Measurements from ENCODE around the gene CYP1B1. TPM values are rescaled to one million over a fixed set of nuclear protein-coding genes. Genes with fewer than 3 reads are reported as not detected.

Gene CYP1B1
- total RNA-seq, 4 donors from 2014 or later: 10.4 to 42.2 (median 18.4) TPM

DNA sequence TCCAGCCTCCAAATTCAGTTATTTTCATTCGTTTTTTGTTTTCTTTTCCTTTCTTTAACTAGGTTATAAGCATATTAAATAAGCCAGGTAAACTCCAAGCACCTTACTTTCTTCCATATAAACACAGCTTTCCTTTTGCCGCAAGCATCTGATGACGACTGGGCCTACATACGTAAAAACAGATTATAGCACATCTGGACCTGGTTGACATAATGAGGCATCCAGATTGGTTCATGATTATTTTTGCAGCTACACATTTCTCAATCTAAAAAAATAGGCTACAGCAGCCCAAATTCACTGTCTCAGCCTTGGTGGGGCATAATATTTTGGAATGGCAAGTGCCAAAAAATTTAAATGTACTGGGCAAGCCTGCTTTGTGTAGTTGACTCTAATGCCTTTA lies 7.7 kb downstream of the CYP1B1 start:
- 87 to 93% methylated on average over 4 of the region's 4 CpGs for WGBS, 2 donors
- Histone ChIP-seq H3K9me3 (no peaks in the 10 kb centered on the region), H3K27ac (peak overlapping the region in 1 of 3 donors; percentile 23), H3K27me3 (no peaks in the 10 kb centered on the region), H3K36me3 (no peaks in the 10 kb centered on the region), H3K4me3 (replicated peaks in 1 of 3) (no peak overlapping the region), H3K4me1 (peaks cover 0 to 6% of the 10 kb centered on the region in 2 donors)
- intact Hi-C loops (cut with DNase I): no loop called here
- DNase-seq: no peak
- no peak for TF ChIP-seq POLR2A (IDR thresholded peaks at IDR 0.05)
- TF ChIP-seq, protein P1, sequence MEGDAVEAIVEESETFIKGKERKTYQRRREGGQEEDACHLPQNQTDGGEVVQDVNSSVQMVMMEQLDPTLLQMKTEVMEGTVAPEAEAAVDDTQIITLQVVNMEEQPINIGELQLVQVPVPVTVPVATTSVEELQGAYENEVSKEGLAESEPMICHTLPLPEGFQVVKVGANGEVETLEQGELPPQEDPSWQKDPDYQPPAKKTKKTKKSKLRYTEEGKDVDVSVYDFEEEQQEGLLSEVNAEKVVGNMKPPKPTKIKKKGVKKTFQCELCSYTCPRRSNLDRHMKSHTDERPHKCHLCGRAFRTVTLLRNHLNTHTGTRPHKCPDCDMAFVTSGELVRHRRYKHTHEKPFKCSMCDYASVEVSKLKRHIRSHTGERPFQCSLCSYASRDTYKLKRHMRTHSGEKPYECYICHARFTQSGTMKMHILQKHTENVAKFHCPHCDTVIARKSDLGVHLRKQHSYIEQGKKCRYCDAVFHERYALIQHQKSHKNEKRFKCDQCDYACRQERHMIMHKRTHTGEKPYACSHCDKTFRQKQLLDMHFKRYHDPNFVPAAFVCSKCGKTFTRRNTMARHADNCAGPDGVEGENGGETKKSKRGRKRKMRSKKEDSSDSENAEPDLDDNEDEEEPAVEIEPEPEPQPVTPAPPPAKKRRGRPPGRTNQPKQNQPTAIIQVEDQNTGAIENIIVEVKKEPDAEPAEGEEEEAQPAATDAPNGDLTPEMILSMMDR (IDR thresholded peaks at IDR 0.05): no peak

DNA sequence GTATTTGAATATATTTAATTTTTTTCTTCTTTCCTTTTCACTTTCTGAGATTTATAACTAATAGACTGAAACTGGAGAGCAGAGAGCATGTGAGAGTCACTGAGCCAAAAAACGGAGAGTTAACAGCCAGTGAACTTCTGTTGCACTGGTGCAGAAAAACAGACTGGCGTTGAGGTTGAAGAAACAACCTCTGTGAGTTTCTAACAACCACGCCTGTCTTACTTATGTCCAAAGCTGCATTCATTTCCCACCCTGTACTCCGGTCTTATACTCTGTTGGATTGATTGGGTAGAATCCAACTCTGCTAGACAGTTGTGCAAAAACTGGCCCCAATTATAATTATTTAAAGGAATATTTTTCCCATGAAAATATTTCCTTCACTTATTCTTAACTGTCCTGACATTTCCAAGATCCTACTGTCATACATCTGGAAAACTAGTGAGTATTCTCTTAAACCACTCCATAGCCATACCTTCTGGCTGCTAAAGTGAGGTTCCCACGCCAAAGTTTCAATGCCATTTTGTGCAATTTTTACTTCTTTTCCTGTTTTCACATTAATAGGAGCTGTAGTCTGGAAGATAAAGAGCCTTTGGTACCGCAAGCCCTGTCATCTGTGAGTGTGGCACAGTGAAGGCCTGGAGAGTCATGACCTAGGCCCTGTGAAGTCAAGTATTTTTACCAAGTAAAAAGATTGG lies 9.4 kb downstream of the CYP1B1 start:
- no peak overlapping the region for H3K4me3 ChIP-seq (replicated peaks in 1 of 3)
- DNase-seq: peak in 1 of 2 donors; percentile 11
- H3K36me3 ChIP-seq: no peaks in the 10 kb centered on the region
- intact Hi-C loops (cut with DNase I): no loop called here
- no peaks in the 10 kb centered on the region for H3K9me3 ChIP-seq
- TF ChIP-seq, protein P1 (IDR thresholded peaks at IDR 0.05): no peak
- TF ChIP-seq POLR2A (IDR thresholded peaks at IDR 0.05): no peak
- WGBS, 2 donors: 46 to 50% methylated on average over 6 of the region's 6 CpGs
- H3K4me1 ChIP-seq: peaks cover 0 to 6% of the 10 kb centered on the region in 2 donors
- H3K27me3 ChIP-seq: no peaks in the 10 kb centered on the region
- H3K27ac ChIP-seq: no peak overlapping the region

DNA sequence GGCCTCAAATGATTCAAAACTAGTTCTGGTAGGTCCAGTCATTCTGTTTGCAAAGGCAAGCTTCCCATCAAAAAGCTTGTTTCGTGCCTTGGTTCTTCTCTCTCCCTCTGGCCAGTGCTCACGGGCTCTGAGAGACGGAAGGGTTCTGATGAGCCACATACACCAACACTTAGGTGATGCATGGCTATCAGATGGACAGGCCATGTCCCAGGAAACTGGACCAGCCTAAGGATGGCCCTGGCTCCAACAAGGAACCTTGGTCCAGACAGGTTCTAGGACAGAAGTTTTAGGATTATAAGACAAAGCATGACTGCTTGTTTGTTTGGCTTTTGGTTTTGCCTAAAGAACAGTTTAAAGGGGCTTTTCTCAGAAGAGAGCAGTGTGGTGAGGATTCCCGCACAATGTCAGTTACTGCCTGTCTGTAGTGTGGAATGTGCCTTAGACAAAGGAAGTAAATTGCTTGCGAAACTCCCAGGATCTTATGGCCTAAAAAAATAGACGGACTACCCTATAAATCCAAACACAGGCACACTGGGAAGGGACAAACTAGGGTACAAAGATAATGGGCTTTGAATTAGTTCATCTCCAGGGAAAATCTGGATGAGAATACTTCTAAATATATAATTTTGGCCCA lies 10.3 kb downstream of the CYP1B1 start:
- intact Hi-C loops (cut with DNase I): no loop called here
- no peak for TF ChIP-seq POLR2A (IDR thresholded peaks at IDR 0.05)
- TF ChIP-seq, protein P1 (IDR thresholded peaks at IDR 0.05): no peak
- no peaks in the 10 kb centered on the region for H3K9me3 ChIP-seq
- no peak overlapping the region for H3K4me3 ChIP-seq (replicated peaks in 1 of 3)
- 87 to 91% methylated on average over 6 of the region's 6 CpGs for WGBS, 2 donors
- H3K27me3 ChIP-seq: no peaks in the 10 kb centered on the region
- H3K36me3 ChIP-seq: no peaks in the 10 kb centered on the region
- H3K4me1 ChIP-seq: peaks cover 0 to 6% of the 10 kb centered on the region in 2 donors
- no peak overlapping the region for H3K27ac ChIP-seq
- DNase-seq: no peak

DNA sequence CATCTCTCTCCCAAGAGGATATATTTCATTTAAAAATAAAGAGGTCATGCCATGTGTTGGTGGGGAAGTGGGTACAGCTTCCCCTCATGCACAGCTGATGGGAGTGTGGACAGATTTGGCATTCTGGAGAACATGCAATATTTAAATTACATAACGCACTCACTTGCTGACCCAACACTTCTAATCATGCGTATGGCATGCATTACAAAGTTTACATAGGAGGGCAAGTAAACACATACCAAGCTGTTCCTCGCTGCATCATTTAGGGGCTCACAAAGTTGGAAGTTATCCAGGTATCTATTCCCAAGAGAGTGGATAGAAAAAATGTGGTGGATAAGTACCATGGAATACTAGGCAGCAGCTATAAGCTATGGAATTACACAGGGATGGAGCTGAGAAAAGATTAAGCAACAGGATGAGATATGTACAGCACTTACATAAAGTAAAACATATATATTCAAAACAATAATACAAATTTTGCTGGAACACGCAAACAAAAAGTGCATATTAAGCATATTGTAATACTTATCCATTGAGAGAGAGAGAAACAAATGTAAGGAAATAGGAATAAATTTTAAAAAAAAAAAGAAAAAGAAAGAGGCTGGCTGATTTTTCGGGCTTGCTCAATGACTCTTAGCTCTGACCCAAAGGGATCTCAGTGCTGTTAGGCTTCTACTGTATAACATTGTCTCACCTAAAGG lies 11.0 kb downstream of the CYP1B1 start:
- WGBS, 2 donors: 86 to 89% methylated on average over 5 of the region's 5 CpGs
- no peak for DNase-seq
- no peak for TF ChIP-seq POLR2A (IDR thresholded peaks at IDR 0.05)
- TF ChIP-seq, protein P1 (IDR thresholded peaks at IDR 0.05): no peak
- Histone ChIP-seq H3K9me3 (no peaks in the 10 kb centered on the region), H3K4me1 (peaks cover 0 to 6% of the 10 kb centered on the region in 2 donors), H3K4me3 (replicated peaks in 1 of 3) (no peak overlapping the region), H3K27ac (no peak overlapping the region), H3K27me3 (no peaks in the 10 kb centered on the region), H3K36me3 (no peaks in the 10 kb centered on the region)
- intact Hi-C loops (cut with DNase I): no loop called here

Data from thyroid gland (tissue), 4 donors.